GM21786 (cell line): Measurements from ENCODE around the gene BUB3.

Experiments
- ATAC-seq: cut with Tn5 transposase; IDR thresholded peaks from one replicate; pipeline ENCODE4 v1.9.1; 2021; ENCODE audit not compliant: unreplicated experiment

The BUB3 gene

GRCh38 chr10:123140983-123141390 lies 13.2 kb upstream of the BUB3 start:
- no peak for ATAC-seq

- ATAC-seq, result no peak
Measured at GRCh38 chr10:123141791-123142700, 12.2 kb upstream of the BUB3 start.

GRCh38 chr10:123142701-123143161 lies 11.5 kb upstream of the BUB3 start:
- ATAC-seq, result no peak

- ATAC-seq, result no peak
Measured at GRCh38 chr10:123143162-123143824, 10.9 kb upstream of the BUB3 start.

- ATAC-seq, result no peak
Measured at GRCh38 chr10:123143825-123144168, 10.4 kb upstream of the BUB3 start.

GRCh38 chr10:123144697-123145541 lies 9.3 kb upstream of the BUB3 start:
- no peak for ATAC-seq

DNA sequence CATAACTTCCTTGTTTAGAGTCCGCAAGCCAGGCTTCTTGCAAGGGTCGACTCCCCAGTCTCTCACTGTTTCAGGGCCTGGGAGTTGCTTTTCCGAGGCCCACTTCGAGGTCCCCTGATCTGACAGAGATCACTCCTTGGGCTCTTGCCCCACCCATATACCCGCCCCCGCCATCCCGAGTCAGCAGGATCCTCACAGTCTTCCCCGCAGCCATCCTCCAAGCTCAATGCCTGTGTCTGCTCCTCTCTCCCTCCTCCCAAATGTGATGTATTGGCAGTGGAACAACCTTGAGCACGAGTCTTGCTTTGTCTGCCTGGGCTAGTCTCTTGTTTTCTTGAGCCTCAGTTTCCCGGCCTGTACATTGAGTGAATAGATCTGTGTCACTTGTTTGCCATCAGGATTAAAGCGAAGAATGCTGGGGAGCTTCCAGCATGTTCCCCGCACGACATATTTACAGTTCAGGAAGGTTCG lies 8.6 kb upstream of the BUB3 start:
- no peak for ATAC-seq

DNA sequence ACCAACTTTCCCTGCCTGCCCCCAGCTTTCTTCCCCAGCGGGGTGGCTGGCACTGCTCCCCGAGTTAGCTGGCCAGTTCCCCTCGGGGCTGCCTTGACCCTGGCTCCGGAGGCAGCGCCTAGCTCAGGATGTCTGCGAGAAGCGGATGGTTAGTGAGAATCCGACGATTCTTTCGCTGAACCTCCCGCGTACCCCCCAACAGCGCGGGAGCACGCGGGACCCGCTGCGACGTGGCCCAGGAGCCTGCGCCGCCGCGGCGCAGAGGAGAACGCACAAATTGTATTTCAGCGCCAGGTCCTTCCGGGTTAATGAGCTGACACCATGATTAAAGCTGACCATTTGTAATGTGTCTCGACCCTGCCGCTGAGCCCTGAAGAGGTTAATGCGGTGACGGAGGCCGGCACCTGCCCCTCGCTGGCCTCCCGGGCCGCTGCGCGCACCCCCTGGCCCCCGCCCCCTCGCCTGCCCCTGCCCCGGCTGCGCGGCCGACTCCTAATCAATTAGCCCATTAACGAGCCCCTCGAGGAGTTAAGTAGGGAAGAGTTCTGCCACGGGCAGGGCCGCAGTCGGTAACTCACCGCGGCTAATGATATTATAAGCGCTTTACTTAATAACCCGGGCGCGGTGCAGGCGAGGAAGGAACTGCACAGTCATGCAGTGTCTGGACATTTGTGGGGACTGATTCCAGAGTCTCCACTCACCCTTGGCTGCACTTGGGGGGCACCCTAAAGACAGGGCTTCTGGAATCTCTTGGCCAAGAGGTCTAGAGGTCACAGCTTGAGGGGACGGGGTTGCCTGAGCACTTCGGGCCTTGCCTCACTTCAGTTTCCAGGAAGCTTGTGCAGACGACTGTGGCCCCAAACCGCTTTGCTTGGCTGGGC lies 7.9 kb upstream of the BUB3 start:
- ATAC-seq, result no peak

DNA sequence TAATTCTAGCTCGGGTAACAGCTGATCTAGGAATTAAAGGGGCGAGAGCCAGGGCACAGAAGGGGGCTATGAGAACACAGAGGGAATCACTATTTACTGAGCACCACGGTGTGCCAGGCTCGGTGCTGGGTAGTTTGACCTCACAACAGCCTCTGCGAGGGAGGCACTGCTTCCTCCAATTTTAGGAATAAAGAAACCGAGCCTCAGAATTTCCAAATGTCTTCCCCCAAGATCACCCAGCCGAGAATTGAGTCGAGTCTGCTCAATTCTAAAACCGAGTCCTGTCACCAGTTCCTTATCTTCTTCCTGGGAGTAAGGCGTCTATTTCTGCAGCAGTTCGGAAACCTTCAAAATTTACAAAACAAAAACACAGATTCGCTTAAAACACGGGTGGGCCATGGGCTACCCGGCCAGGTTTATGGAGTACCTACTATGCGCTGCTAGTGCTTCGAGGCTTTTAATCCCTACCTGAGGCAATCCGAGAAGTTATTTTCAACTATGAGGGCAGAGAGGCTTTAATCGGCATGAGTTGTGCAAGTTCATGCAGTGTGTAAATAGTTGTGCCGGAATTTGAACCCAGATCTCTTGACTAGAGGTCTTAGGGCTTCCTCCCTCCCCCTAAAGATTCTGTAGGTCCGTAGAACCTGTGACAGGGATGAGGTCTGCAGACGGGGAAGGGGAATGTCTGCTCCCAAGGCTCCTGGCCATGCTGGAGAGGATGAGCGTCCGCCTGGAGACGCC lies 7.1 kb upstream of the BUB3 start:
- ATAC-seq, result no peak

DNA sequence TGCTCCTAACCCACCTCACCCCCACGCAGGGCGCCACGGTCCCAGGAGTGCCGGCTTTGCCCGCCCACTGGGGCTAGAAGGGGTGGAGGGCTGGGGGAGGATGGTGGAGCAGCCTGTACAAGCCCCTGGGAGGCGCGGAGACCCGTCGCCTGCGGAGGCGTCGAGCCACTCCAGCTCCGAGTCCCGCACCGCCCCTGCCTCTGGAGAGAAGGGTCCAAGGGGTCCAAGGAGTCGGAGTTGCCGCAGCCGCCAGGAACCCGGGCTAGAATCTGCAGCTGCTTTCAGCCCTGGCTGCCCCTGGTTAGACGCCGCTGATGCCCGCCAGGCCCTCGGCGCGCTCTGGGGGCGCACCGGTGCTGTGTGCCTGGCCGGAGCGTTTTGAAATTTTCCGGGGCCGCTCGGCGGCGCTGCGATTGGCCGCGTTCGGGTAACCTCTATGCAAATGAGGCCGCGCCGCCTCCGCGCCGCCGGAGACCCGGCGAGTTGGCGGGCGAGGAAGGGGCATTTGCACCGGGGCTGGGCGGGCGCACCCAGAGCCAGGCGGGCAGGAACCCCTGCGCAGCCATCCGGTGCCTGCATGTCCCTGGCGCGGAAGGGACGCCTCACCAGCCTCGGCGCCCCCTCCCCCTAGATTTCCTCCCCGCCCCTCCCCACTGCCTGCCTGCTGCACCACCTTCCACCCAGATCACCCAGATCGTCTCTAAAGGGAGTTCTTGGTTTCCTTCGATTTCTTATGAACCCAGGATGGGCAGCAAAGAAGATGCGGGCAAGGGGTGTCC lies 6.4 kb upstream of the BUB3 start, which contains the start of gene HMX2:
Gene HMX2, plus strand, starts transcription at position 502 of the 779 bp plus-strand sequence. Its CDS starts 243 bp downstream, at position 745.
- no peak for ATAC-seq

GRCh38 chr10:123148414-123149161 lies 5.6 kb upstream of the BUB3 start:
- no peak for ATAC-seq

DNA sequence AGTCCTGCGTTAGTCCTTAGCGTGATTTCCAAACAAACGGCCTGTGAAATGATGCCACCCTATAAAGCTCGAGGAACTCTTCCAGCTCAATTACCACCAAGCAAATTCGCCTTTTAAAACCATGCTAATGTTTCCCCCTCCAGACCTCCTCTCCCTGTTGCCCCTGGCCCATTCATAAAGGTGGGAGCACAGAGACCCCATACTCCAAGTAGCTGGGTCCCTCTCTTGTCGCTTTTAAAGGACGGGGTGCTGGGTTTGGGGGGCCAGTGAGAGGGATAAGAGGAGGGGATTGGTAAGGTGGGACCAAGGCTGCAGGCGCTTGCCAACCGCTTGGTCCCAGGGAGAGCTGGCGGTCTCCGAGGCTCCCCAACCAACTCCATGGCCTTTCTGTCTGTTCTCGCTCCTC lies 5.0 kb upstream of the BUB3 start:
- ATAC-seq, result no peak

GRCh38 chr10:123149568-123150270 lies 4.5 kb upstream of the BUB3 start:
- no peak for ATAC-seq

DNA sequence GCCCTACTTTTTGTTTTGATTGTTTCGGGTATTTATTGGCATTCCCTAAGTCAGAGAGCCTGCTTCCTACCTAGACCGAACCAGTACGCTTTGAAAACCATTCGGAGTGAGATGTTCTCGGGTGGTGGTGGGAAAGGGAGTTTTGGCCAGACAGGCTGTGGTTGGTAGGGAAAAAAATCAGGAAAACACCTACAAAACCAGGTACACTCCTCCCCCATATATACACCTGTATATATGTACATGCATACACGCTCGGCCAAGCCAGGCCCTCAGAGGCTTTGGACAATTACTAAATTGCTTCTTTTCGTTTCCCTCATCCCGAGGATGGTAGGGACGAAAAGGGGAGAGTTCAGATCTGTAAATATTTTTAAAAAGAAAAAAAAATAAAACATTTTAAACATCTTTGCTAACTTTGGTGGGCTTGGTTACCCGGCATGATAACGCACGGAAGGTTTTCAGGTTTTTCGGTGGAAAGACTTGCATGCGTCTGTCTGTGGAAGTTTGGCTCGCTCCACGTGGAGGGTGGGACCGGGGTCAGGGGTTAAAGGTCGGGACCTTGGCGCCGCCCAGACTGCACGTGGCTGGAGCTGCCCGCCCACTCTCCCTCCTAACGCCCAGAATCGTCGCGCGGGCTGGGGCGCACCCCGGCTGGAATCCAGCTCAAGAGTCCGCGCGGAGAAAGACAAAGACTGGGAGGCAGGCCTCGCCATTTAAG lies 3.8 kb upstream of the BUB3 start:
- ATAC-seq, result no peak

DNA sequence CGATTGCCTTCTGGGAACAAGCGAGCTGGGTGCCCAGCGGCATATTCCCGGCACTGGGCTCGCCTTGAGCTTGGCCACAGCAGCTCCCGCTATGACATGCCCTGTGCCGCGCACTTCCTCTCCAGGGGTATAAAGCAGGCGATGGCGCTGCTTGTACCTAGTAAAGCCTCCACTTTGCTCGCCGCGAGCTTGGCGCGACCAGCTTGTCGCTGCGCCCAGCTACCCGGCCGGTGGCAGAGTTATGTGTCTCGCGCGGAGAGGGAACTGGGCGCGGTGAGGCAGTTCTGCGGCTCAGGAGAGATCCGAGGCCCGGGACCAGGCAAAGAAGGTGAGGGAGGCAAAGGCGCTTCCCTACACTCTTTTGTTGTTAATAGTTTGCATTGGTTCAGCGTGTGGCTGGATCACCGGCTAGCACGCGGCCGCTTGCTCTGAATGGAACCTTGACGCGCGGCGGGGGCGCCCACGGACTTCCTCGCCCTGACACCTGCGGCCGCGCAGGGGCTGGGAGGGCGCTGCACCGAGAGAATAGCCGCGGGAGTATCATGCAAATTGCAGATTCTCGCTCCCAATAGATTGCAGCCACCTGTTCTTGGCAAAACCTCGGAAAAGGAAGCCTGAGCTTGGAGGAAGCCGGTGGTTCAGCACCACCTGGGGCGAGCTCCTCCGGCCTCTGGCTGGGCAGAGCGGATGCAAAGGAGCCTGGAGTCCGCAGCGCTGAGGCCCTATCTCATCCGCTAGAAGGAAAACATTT lies 3.0 kb upstream of the BUB3 start:
- no peak for ATAC-seq

- ATAC-seq, result no peak
Measured at GRCh38 chr10:123151737-123152135, 2.5 kb upstream of the BUB3 start.
